AG09309 (cell line): ENCODE data around the gene OR2S2.

ENCODE experiments used
- DNase-seq: peaks from one replicate; pipeline ENCODE4 v3.0.0-alpha.2; 2010; ENCODE audit warnings: low read depth
- H3K4me3 ChIP-seq: 2 replicates; pipeline ENCODE4 v1.5.1; 2011; ENCODE audit warnings: mild to moderate bottlenecking, low read depth, low read length, moderate library complexity; ENCODE audit not compliant: control insufficient read depth
- CTCF ChIP-seq: IDR thresholded peaks from 2 replicates; pipeline ENCODE4 v1.5.1; 2011; ENCODE audit warnings: mild to moderate bottlenecking, low read depth, low read length, inconsistent platforms; ENCODE audit not compliant: insufficient read depth, control insufficient read depth; ENCODE audit errors: missing control alignments

Gene OR2S2

GRCh38 chr9:35962126-35962906, 4.4 kb upstream of the OR2S2 start:
- no peak for TF ChIP-seq CTCF
- no peak overlapping the region for H3K4me3 ChIP-seq
- DNase-seq, result no peak

- DNase-seq, result no peak
- H3K4me3 ChIP-seq, result no peak overlapping the region
- TF ChIP-seq CTCF, result no peak
Observed at GRCh38 chr9:35960039-35960655, 2.2 kb upstream of the OR2S2 start.

GRCh38 chr9:35956651-35957050, 1.3 kb downstream of the OR2S2 start:
- TF ChIP-seq CTCF, result no peak
- H3K4me3 ChIP-seq, result no peak overlapping the region
- no peak for DNase-seq

DNA sequence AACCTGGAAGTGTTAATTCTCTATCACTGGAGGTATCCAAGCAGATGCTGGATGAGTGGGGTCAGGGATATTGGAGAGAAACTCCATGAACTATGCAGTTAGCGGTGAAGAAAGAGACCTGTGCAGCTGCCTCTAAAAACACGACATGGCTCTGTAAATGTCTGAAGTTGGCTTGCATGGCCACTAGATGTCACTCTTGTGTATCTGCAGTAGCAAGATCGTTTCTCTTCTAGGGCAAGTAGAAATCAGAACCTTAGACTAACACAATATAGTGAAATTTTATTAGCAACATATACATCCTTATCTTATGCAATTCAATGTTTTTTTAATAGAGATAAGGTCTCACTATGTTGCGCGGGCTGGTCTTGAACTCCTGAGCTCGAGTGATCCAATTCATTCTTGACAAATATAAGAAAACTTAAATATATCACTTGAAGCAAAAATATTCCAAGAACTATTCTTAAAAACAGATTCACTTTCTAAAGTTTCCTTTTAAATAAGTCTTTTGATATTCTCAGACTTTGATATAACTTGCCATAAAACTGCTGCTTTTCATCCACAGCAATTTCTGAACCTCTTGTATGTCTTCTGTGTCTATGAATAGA, 2.9 kb downstream of the OR2S2 start:
- TF ChIP-seq CTCF, result peak; percentile 84
- peak; percentile 59 for DNase-seq
- H3K4me3 ChIP-seq, result no peak overlapping the region

DNA sequence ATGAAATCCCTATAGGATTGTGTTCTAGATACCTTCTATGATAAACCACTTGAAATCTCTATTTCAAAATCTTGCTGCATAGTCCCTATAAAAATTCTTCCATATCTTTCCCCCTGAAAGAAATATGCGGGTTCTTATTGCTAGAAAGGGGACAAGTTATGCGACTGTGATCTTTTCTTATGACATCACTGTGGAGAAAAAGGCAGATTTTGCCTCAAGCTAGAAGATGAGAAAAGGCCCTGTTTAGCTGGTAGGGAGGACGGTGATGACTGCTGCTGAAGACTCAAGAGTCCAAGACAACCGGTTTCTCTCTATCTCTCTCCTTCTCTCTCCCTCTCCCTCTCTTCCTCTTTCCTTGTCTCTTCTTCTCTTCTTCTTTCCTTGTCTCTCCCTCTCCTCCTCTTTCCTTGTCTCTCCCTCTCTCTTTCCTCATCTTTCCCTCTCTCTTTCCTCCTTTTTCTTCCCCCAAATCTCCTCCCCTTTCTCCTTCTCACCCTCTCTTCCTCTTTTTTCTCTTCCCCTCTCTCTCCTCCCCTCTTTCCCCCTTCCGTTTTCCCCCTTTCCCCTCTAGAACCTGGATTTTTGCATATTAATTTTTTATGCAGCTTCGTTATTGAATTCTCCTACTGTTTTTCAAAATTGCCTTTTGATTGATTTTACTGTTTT, 5.3 kb downstream of the OR2S2 start:
- DNase-seq, result no peak
- TF ChIP-seq CTCF, result no peak
- H3K4me3 ChIP-seq, result no peak overlapping the region

GRCh38 chr9:35951736-35952135, 6.2 kb downstream of the OR2S2 start:
- DNase-seq, result no peak

More at GRCh38 chr9:35951736-35952135, 6.2 kb downstream of the OR2S2 start:
- no peak for TF ChIP-seq CTCF
- no peak overlapping the region for H3K4me3 ChIP-seq
